GM21390 (cell line): ENCODE data around the gene WWOX.
A peak's percentile ranks its signal among the peaks of the same experiment; 100 is the strongest.

Experiments
- ATAC-seq: cut with Tn5 transposase; IDR thresholded peaks from one replicate; pipeline ENCODE4 v1.9.1; 2021; ENCODE audit not compliant: unreplicated experiment

The WWOX gene

GRCh38 chr16:78220571-78220970 lies 121.1 kb downstream of the WWOX start:
- ATAC-seq, result no peak

GRCh38 chr16:78221892-78222291 lies 122.4 kb downstream of the WWOX start:
- ATAC-seq, result no peak

- no peak for ATAC-seq
Measured at GRCh38 chr16:78224342-78224741, 124.9 kb downstream of the WWOX start.

GRCh38 chr16:78225919-78226318 lies 126.5 kb downstream of the WWOX start:
- no peak for ATAC-seq

GRCh38 chr16:78227855-78228254 lies 128.4 kb downstream of the WWOX start:
- no peak for ATAC-seq

GRCh38 chr16:78228704-78229103 lies 129.2 kb downstream of the WWOX start:
- ATAC-seq, result no peak

GRCh38 chr16:78230832-78231231 lies 131.4 kb downstream of the WWOX start:
- ATAC-seq, result no peak

GRCh38 chr16:78235168-78235800 lies 135.8 kb downstream of the WWOX start:
- ATAC-seq, result peak; percentile 99

- no peak for ATAC-seq
Measured at GRCh38 chr16:78235876-78236275, 136.4 kb downstream of the WWOX start.

GRCh38 chr16:78237841-78238240 lies 138.4 kb downstream of the WWOX start:
- no peak for ATAC-seq

GRCh38 chr16:78240459-78241222 lies 141.2 kb downstream of the WWOX start:
- ATAC-seq, result no peak

GRCh38 chr16:78242239-78242630 lies 142.8 kb downstream of the WWOX start:
- ATAC-seq, result no peak

GRCh38 chr16:78244131-78244895 lies 144.9 kb downstream of the WWOX start:
- no peak for ATAC-seq

- ATAC-seq, result no peak
Measured at GRCh38 chr16:78246559-78246958, 147.1 kb downstream of the WWOX start.

- no peak for ATAC-seq
Measured at GRCh38 chr16:78249056-78249455, 149.6 kb downstream of the WWOX start.

- no peak for ATAC-seq
Measured at GRCh38 chr16:78249832-78250231, 150.4 kb downstream of the WWOX start.

- no peak for ATAC-seq
Measured at GRCh38 chr16:78251115-78251514, 151.7 kb downstream of the WWOX start.

GRCh38 chr16:78252757-78253156 lies 153.3 kb downstream of the WWOX start:
- no peak for ATAC-seq

GRCh38 chr16:78254841-78255240 lies 155.4 kb downstream of the WWOX start:
- no peak for ATAC-seq

- no peak for ATAC-seq
Measured at GRCh38 chr16:78256686-78257375, 157.4 kb downstream of the WWOX start.

GRCh38 chr16:78257376-78257728 lies 157.9 kb downstream of the WWOX start:
- ATAC-seq, result no peak
